ENCODE measurements around the gene CCDC158.

Gene CCDC158

DNA sequence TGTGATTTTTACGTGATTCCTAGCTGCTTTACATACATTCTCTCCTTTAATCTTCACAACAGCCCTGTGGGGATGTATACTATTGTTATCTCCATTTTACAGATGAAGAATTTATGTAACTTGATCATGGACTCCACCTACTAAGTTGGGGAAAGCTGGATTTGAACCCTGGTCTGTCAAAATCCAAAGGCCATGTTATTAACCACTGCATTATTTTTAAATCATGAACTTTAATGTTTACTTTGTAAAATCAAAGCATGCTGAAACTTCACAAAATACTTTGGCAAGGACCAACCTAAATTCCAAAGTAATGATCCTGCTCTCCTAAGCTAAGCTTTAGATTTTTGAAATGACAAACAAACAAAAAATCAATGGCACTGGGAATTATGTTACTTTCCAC is 143.3 kb downstream of the CCDC158 start:
- no peak overlapping the region for H3K27ac ChIP-seq (ENCODE audit: low read depth, low read length)
- no peak overlapping the region for H2AFZ ChIP-seq (ENCODE audit: low read depth, low read length, severe bottlenecking)
- H3F3A ChIP-seq (ENCODE audit: insufficient read depth) = no peaks in the 10 kb centered on the region
- H3K79me2 ChIP-seq (ENCODE audit: insufficient read depth, low read length) = no peaks in the 10 kb centered on the region
- H3K4me3 ChIP-seq (ENCODE audit: insufficient read depth, low read length, poor library complexity, severe bottlenecking) = no peak overlapping the region
- H3K36me3 ChIP-seq (ENCODE audit: low read length) = no peaks in the 10 kb centered on the region
- H4K20me1 ChIP-seq (ENCODE audit: low read depth, low read length) = no peaks in the 10 kb centered on the region
- no peak for TF ChIP-seq EZH2phosphoT487 (conservative IDR thresholded peaks at IDR 0.05; ENCODE audit: low read length)
- TF ChIP-seq, protein P1, sequence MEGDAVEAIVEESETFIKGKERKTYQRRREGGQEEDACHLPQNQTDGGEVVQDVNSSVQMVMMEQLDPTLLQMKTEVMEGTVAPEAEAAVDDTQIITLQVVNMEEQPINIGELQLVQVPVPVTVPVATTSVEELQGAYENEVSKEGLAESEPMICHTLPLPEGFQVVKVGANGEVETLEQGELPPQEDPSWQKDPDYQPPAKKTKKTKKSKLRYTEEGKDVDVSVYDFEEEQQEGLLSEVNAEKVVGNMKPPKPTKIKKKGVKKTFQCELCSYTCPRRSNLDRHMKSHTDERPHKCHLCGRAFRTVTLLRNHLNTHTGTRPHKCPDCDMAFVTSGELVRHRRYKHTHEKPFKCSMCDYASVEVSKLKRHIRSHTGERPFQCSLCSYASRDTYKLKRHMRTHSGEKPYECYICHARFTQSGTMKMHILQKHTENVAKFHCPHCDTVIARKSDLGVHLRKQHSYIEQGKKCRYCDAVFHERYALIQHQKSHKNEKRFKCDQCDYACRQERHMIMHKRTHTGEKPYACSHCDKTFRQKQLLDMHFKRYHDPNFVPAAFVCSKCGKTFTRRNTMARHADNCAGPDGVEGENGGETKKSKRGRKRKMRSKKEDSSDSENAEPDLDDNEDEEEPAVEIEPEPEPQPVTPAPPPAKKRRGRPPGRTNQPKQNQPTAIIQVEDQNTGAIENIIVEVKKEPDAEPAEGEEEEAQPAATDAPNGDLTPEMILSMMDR (IDR thresholded peaks at IDR 0.05; ENCODE audit: insufficient read depth, low read length, poor library complexity, severe bottlenecking) = no peak
- no peak overlapping the region for H3K9ac ChIP-seq (ENCODE audit: low read length)
- no peaks in the 10 kb centered on the region for H3K9me3 ChIP-seq (ENCODE audit: insufficient read depth, low read length)
- no peak overlapping the region for H3K4me2 ChIP-seq (ENCODE audit: low read depth, low read length, poor library complexity, severe bottlenecking)
- no peaks in the 10 kb centered on the region for H3K9me2 ChIP-seq (replicated peaks; ENCODE audit: insufficient read depth, low read length)
- no peaks in the 10 kb centered on the region for H3K27me3 ChIP-seq (ENCODE audit: low read length)

DNA sequence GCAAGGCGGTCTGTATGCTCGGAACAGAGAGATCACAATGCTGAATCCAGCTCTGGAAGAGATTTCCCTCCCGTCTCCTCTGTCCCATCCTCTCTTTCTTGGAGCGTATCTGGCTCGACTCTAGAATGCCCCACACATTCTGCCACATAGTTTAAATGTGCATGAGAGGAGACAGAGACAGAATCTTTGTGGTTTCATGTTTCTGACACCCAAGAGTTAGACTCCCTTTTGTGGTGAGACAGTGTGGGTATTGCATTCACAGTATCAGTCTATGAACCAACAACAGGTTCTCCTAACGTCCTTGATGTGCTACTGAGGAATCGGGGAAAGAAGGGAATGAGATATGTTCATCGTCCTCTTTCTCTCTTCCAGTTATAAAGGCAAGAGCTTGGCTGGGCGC is 144.1 kb downstream of the CCDC158 start:
- Histone ChIP-seq H3K27ac (ENCODE audit: low read depth, low read length) (no peak overlapping the region), H3F3A (ENCODE audit: insufficient read depth) (no peaks in the 10 kb centered on the region), H3K9ac (ENCODE audit: low read length) (no peak overlapping the region), H3K4me3 (ENCODE audit: insufficient read depth, low read length, poor library complexity, severe bottlenecking) (no peak overlapping the region), H3K27me3 (ENCODE audit: low read length) (no peaks in the 10 kb centered on the region), H3K79me2 (ENCODE audit: insufficient read depth, low read length) (no peaks in the 10 kb centered on the region), H3K9me3 (ENCODE audit: insufficient read depth, low read length) (no peaks in the 10 kb centered on the region), H2AFZ (ENCODE audit: low read depth, low read length, severe bottlenecking) (no peak overlapping the region), H3K9me2 (replicated peaks; ENCODE audit: insufficient read depth, low read length) (no peaks in the 10 kb centered on the region), H4K20me1 (ENCODE audit: low read depth, low read length) (no peaks in the 10 kb centered on the region), H3K36me3 (ENCODE audit: low read length) (no peaks in the 10 kb centered on the region), H3K4me2 (ENCODE audit: low read depth, low read length, poor library complexity, severe bottlenecking) (no peak overlapping the region)
- TF ChIP-seq, protein P1 (IDR thresholded peaks at IDR 0.05; ENCODE audit: insufficient read depth, low read length, poor library complexity, severe bottlenecking) = no peak
- no peak for TF ChIP-seq EZH2phosphoT487 (conservative IDR thresholded peaks at IDR 0.05; ENCODE audit: low read length)

DNA sequence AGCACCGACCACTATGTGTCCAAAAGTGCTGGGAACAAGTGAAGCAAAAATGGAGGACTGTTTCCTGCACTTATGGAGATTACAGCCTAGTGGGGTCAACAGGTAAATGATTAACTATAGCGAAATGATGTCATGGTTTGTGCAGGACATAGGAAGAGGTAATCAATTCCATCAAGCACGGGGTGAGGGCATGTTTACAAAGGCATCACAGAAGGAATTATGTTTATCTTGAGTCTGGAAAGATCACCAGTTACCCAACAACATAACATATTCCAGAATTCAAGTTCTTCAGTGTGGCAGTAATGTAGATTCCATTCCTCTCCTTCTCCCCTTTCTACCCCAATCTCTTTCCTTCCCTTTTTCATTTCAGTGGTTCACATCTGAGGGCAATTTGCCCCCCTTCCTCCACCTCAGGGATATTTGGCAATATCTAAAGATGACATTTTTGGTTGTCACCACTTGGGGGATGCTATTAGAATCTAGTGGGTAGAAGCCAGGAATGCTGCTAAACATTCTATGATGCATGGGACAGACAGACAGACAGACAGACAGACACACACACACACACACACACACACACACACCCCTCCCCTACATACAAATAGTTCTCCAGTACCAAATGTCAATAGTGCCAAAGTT is 145.3 kb downstream of the CCDC158 start:
- TF ChIP-seq EZH2phosphoT487 (conservative IDR thresholded peaks at IDR 0.05; ENCODE audit: low read length) = no peak
- TF ChIP-seq, protein P1 (IDR thresholded peaks at IDR 0.05; ENCODE audit: insufficient read depth, low read length, poor library complexity, severe bottlenecking) = no peak
- H3K9me2 ChIP-seq (replicated peaks; ENCODE audit: insufficient read depth, low read length) = no peaks in the 10 kb centered on the region

More for the DNA sequence above, 145.3 kb downstream of the CCDC158 start:
- no peak overlapping the region for H2AFZ ChIP-seq (ENCODE audit: low read depth, low read length, severe bottlenecking)
- H3K4me2 ChIP-seq (ENCODE audit: low read depth, low read length, poor library complexity, severe bottlenecking) = no peak overlapping the region
- no peak overlapping the region for H3K27ac ChIP-seq (ENCODE audit: low read depth, low read length)
- no peaks in the 10 kb centered on the region for H3K36me3 ChIP-seq (ENCODE audit: low read length)
- H4K20me1 ChIP-seq (ENCODE audit: low read depth, low read length) = no peaks in the 10 kb centered on the region
- no peaks in the 10 kb centered on the region for H3K9me3 ChIP-seq (ENCODE audit: insufficient read depth, low read length)
- no peak overlapping the region for H3K4me3 ChIP-seq (ENCODE audit: insufficient read depth, low read length, poor library complexity, severe bottlenecking)
- no peaks in the 10 kb centered on the region for H3K27me3 ChIP-seq (ENCODE audit: low read length)
- H3K9ac ChIP-seq (ENCODE audit: low read length) = no peak overlapping the region
- no peaks in the 10 kb centered on the region for H3K79me2 ChIP-seq (ENCODE audit: insufficient read depth, low read length)
- H3F3A ChIP-seq (ENCODE audit: insufficient read depth) = no peaks in the 10 kb centered on the region
